Suprapubic skin (tissue), 4 donors: Measurements from ENCODE around the gene UBE3D. TPM values are rescaled to one million over a fixed set of nuclear protein-coding genes. Genes with fewer than 3 reads are reported as not detected.
"Not testable (repeated sequence)": the region's sequence is repeated elsewhere in the genome, so short reads cannot be mapped to it uniquely, and the experiment has no call there.

Source experiments
- DNase-seq, 2 donors: peaks; one replicate each; pipeline ENCODE4 v3.0.0-alpha.2; 2019; ENCODE audit warnings: low spot score in 2 of 2
- H3K27ac ChIP-seq: fragments of 200-600 bp; sonication (generic); one replicate; pipeline ENCODE4 v1.5.1; 2019
- H3K27me3 ChIP-seq: fragments of 200-600 bp; sonication (generic); one replicate; pipeline ENCODE4 v1.5.1; 2019
- H3K36me3 ChIP-seq: fragments of 200-600 bp; sonication (generic); one replicate; pipeline ENCODE4 v1.5.1; 2019
- H3K4me1 ChIP-seq: fragments of 200-600 bp; sonication (generic); one replicate; pipeline ENCODE4 v1.5.1; 2019
- H3K4me3 ChIP-seq: fragments of 200-600 bp; sonication (generic); one replicate; pipeline ENCODE4 v1.5.1; 2019; ENCODE audit warnings: mild to moderate bottlenecking
- H3K9me3 ChIP-seq: fragments of 200-600 bp; sonication (generic); one replicate; pipeline ENCODE4 v1.5.1; 2019
- CTCF ChIP-seq, 2 donors: fragments of 200-600 bp in 1 of 2; fragments of 450-650 bp in 1 of 2; sonication (generic) in 1 of 2; IDR thresholded peaks; one replicate each; pipeline ENCODE4 v1.5.1; 2016 to 2019; ENCODE audit warnings: antibody characterized with exemption in 2 of 2, mild to moderate bottlenecking in 1 of 2, moderate library complexity in 1 of 2
- EP300 ChIP-seq: sonication (generic); formaldehyde crosslinking; IDR thresholded peaks from one replicate; pipeline ENCODE4 v1.6.1; 2017; ENCODE audit warnings: antibody characterized with exemption
- POLR2A ChIP-seq, 2 donors: fragments of 450-650 bp; IDR thresholded peaks; one replicate each; pipeline ENCODE4 v1.6.1; 2017; ENCODE audit warnings: antibody characterized with exemption in 2 of 2, mild to moderate bottlenecking in 2 of 2, moderate library complexity in 2 of 2
- POLR2AphosphoS5 ChIP-seq, 3 donors: sonication (generic); formaldehyde crosslinking; IDR thresholded peaks; one replicate each; pipeline ENCODE4 v1.6.1; 2017; ENCODE audit warnings: antibody characterized with exemption in 3 of 3
- WGBS: methylation state at CpG from one replicate; pipeline ENCODE4 v1.1.5; 2018; 5-methylcytosine and 5-hydroxymethylcytosine counted together
- total RNA-seq, 4 donors: library from RNA; depleted of rRNA; stranded (reverse); fragments of >200 nt; gene quantifications; one replicate each; pipeline ENCODE4 v1.1.0, GENCODE V29; 2016

The UBE3D gene
- total RNA-seq, 4 donors from 2014 or later = 7.2 to 11.7 (median 7.5) TPM

GRCh38 chr6:82861121-82861520 is 204.5 kb downstream of the UBE3D start:
- H3K9me3 ChIP-seq = no peaks in the 10 kb centered on the region
- H3K4me3 ChIP-seq = no peak overlapping the region
- 81% methylated on average over 1 of the region's 1 CpG for WGBS
- no peaks in the 10 kb centered on the region for H3K27me3 ChIP-seq
- H3K27ac ChIP-seq = no peak overlapping the region
- no peaks in the 10 kb centered on the region for H3K4me1 ChIP-seq
- no peak for TF ChIP-seq EP300
- no peak for TF ChIP-seq POLR2A (IDR thresholded peaks at IDR 0.05)
- no peak for TF ChIP-seq CTCF (IDR thresholded peaks at IDR 0.05)
- no peak for TF ChIP-seq POLR2AphosphoS5 (IDR thresholded peaks at IDR 0.05)
- DNase-seq = no peak
- H3K36me3 ChIP-seq = no peaks in the 10 kb centered on the region

GRCh38 chr6:82856077-82856476 is 209.6 kb downstream of the UBE3D start:
- not testable (repeated sequence) for H3K4me1 ChIP-seq, H3K9me3 ChIP-seq, H3K36me3 ChIP-seq, DNase-seq, H3K27me3 ChIP-seq, H3K4me3 ChIP-seq, H3K27ac ChIP-seq
- 93% methylated on average over 5 of the region's 5 CpGs for WGBS

DNA sequence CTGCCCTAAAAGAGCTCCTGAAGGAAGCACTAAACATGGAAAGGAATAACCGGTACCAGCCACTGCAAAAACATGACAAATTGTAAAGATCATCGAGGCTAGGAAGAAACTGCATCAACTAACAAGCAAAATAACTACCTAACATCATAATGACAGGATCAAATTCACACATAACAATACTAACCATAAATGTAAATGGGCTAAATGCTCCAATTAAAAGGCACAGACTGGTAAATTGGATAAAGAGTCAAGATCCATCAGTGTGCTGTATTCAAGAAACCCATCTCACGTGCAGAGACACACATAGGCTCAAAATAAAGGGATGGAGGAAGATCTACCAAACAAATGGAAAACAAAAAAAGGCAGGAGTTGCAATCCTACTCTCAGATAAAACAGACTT is 212.7 kb downstream of the UBE3D start:
- H3K27ac ChIP-seq, H3K4me3 ChIP-seq, H3K4me1 ChIP-seq, DNase-seq, H3K9me3 ChIP-seq, H3K27me3 ChIP-seq, H3K36me3 ChIP-seq: not testable (repeated sequence)
- WGBS = 78% methylated on average over 3 of the region's 3 CpGs

- Histone ChIP-seq H3K27ac (no peak overlapping the region), H3K4me1 (no peaks in the 10 kb centered on the region), H3K4me3 (no peak overlapping the region), H3K9me3 (no peaks in the 10 kb centered on the region), H3K36me3 (no peaks in the 10 kb centered on the region), H3K27me3 (no peaks in the 10 kb centered on the region)
- no peak for TF ChIP-seq EP300
- DNase-seq = no peak
Measured at GRCh38 chr6:82843291-82843885, 222.3 kb downstream of the UBE3D start.

GRCh38 chr6:82842721-82843120 is 222.9 kb downstream of the UBE3D start:
- no peak overlapping the region for H3K4me3 ChIP-seq
- no peaks in the 10 kb centered on the region for H3K36me3 ChIP-seq
- no peak for TF ChIP-seq CTCF (IDR thresholded peaks at IDR 0.05)
- no peak for TF ChIP-seq POLR2AphosphoS5 (IDR thresholded peaks at IDR 0.05)
- no peak for TF ChIP-seq POLR2A (IDR thresholded peaks at IDR 0.05)
- no peak for TF ChIP-seq EP300
- no peaks in the 10 kb centered on the region for H3K27me3 ChIP-seq
- no peak for DNase-seq
- no peak overlapping the region for H3K27ac ChIP-seq
- H3K9me3 ChIP-seq = no peaks in the 10 kb centered on the region
- 86% methylated on average over 6 of the region's 6 CpGs for whole genome bisulfite sequencing
- H3K4me1 ChIP-seq = no peaks in the 10 kb centered on the region

Other genes with a start within 250 kb of the UBE3D start
- gene DOP1A, start 1.8 kb upstream of the UBE3D start, total RNA-seq = 100 to 1,000 TPM in 1 of 4 donors, 10 to 100 TPM in 3; 44.8 to 118 (median 53.5) TPM
- 10 to 100 TPM in 3 of 4 donors, 1 to 10 TPM in 1; 9.6 to 18.6 (median 13.8) TPM for gene PGM3, start 127.4 kb upstream of the UBE3D start, total RNA-seq
- 1 to 10 TPM in 3 of 4 donors, under 1 TPM in 1; 0.95 to 3.5 (median 1.6) TPM for gene RWDD2A, start 127.5 kb upstream of the UBE3D start, total RNA-seq